IMR-90 (cell line): ENCODE measurements around the gene PRLH. TPM values are rescaled to one million over a fixed set of nuclear protein-coding genes. Genes with fewer than 3 reads are reported as not detected.

ENCODE experiments used
- ATAC-seq: fragments of 200-7000 bp; cut with Tn5 transposase; 2 replicates; pipeline ENCODE4 v1.9.1; 2020; ENCODE audit warnings: low read depth, mild to moderate bottlenecking, moderate library complexity
- BruUV-seq: library from RNA; stranded (reverse); fragments of 400-500 nt; replicated peaks from 2 replicates; lab custom pipeline; 2021; lab: Mats Ljungman, UMichigan
- CTCF ChIA-PET: fragments of 300-600 bp; formaldehyde crosslinking; extraction: SDS; loops from one replicate; lab custom pipeline; 2021; ENCODE audit warnings: antibody characterized with exemption; lab: Yijun Ruan, JAX
- POLR2A ChIA-PET: fragments of 300-600 bp; sonication (Branson Sonifier 250); formaldehyde crosslinking; loops from one replicate; lab custom pipeline; 2022; ENCODE audit warnings: antibody characterized with exemption; ENCODE audit not compliant: unreplicated experiment; lab: Charles Lee
- DNase-seq: peaks from one replicate; pipeline ENCODE4 v3.0.0; 2013
- H2AFZ ChIP-seq: replicated peaks from 2 replicates; pipeline ENCODE3; 2013; ENCODE audit warnings: low read length, mild to moderate bottlenecking; ENCODE audit not compliant: poor library complexity
- H2AK5ac ChIP-seq: 2 replicates; pipeline ENCODE4 v1.6.1; 2013; ENCODE audit warnings: low read depth, low read length, inconsistent platforms
- H2AK9ac ChIP-seq: replicated peaks from 2 replicates; pipeline ENCODE3; 2013; ENCODE audit warnings: mild to moderate bottlenecking, low read depth, low read length, moderate library complexity; ENCODE audit not compliant: poor library complexity
- H2BK120ac ChIP-seq: 2 replicates; pipeline ENCODE4 v1.6.1; 2013; ENCODE audit warnings: low read depth, low read length, inconsistent platforms
- H2BK15ac ChIP-seq: 3 replicates; pipeline ENCODE4 v1.6.1; 2013; ENCODE audit warnings: low read depth, low read length, inconsistent platforms
- H2BK20ac ChIP-seq: 2 replicates; pipeline ENCODE4 v1.6.1; 2013; ENCODE audit warnings: low read depth, mild to moderate bottlenecking, inconsistent platforms, low read length, moderate library complexity
- H2BK5ac ChIP-seq: 2 replicates; pipeline ENCODE4 v1.6.1; 2013; ENCODE audit warnings: mild to moderate bottlenecking, low read depth, low read length, inconsistent platforms; ENCODE audit not compliant: poor library complexity, severe bottlenecking
- H3K14ac ChIP-seq: replicated peaks from 2 replicates; pipeline ENCODE4 v1.6.1; 2013; ENCODE audit warnings: low read depth, low read length, inconsistent platforms
- H3K18ac ChIP-seq: 2 replicates; pipeline ENCODE4 v1.6.1; 2013; ENCODE audit warnings: low read depth, low read length, control low read depth
- H3K23ac ChIP-seq: 2 replicates; pipeline ENCODE4 v1.6.1; 2013; ENCODE audit warnings: low read depth, low read length, inconsistent platforms
- H3K27ac ChIP-seq: 2 replicates; pipeline ENCODE4 v1.5.1; 2013; ENCODE audit warnings: mild to moderate bottlenecking, control low read depth, low read length; ENCODE audit not compliant: insufficient read depth
- H3K27me3 ChIP-seq: 2 replicates; pipeline ENCODE4 v1.6.1; 2013; ENCODE audit warnings: low read length; ENCODE audit not compliant: control insufficient read depth, insufficient read depth
- H3K36me3 ChIP-seq: 2 replicates; pipeline ENCODE4 v1.6.1; 2013; ENCODE audit warnings: low read length, mixed read lengths; ENCODE audit not compliant: control insufficient read depth, insufficient read depth
- H3K4ac ChIP-seq: 2 replicates; pipeline ENCODE4 v1.6.1; 2013; ENCODE audit warnings: low read depth, low read length, inconsistent platforms
- H3K4me1 ChIP-seq: 2 replicates; pipeline ENCODE4 v1.6.1; 2013; ENCODE audit warnings: low read length, mixed read lengths; ENCODE audit not compliant: control insufficient read depth, insufficient read depth
- H3K4me2 ChIP-seq: 2 replicates; pipeline ENCODE4 v1.6.1; 2013; ENCODE audit warnings: low read depth, mild to moderate bottlenecking, control low read depth, low read length, moderate library complexity
- H3K4me3 ChIP-seq: 2 replicates; pipeline ENCODE4 v1.5.1; 2013; ENCODE audit warnings: low read depth, mild to moderate bottlenecking, control low read depth, low read length, moderate library complexity; ENCODE audit not compliant: insufficient read depth
- H3K56ac ChIP-seq: 2 replicates; pipeline ENCODE4 v1.6.1; 2013; ENCODE audit warnings: low read length, inconsistent platforms; ENCODE audit not compliant: insufficient read depth; ENCODE audit errors: extremely low read depth
- H3K79me1 ChIP-seq, 2 experiments: 2 replicates each; pipeline ENCODE4 v1.6.1; 2013; ENCODE audit warnings: low read length in 2 of 2, inconsistent platforms in 1 of 2, low read depth in 1 of 2
- H3K9ac ChIP-seq: 2 replicates; pipeline ENCODE4 v1.6.1; 2013; ENCODE audit warnings: low read depth, low read length, control low read depth
- H3K9me1 ChIP-seq: 2 replicates; pipeline ENCODE4 v1.6.1; 2013; ENCODE audit warnings: low read length, inconsistent platforms; ENCODE audit not compliant: insufficient read depth
- H3K9me3 ChIP-seq: 2 replicates; pipeline ENCODE4 v1.6.1; 2013; ENCODE audit warnings: low read length; ENCODE audit not compliant: control insufficient read depth, insufficient read depth
- H4K20me1 ChIP-seq: 2 replicates; pipeline ENCODE4 v1.6.1; 2013; ENCODE audit warnings: low read length, inconsistent platforms; ENCODE audit not compliant: insufficient read depth
- H4K5ac ChIP-seq: 2 replicates; pipeline ENCODE4 v1.6.1; 2013; ENCODE audit warnings: mild to moderate bottlenecking, low read depth, low read length, control low read depth
- H4K8ac ChIP-seq, 2 experiments: 2 replicates each; pipeline ENCODE4 v1.6.1; 2013; ENCODE audit warnings: low read depth in 2 of 2, low read length in 2 of 2, control low read depth in 1 of 2, inconsistent platforms in 1 of 2
- H4K91ac ChIP-seq: 2 replicates; pipeline ENCODE4 v1.6.1; 2013; ENCODE audit warnings: low read depth, low read length, inconsistent platforms; ENCODE audit not compliant: insufficient read depth
- CEBPB ChIP-seq: IDR thresholded peaks from 2 replicates; pipeline ENCODE4 v1.6.1; 2012; ENCODE audit warnings: low read depth, low read length, improper control_type of control experiment
- WGBS, 2 experiments: methylation state at CpG; one replicate each; pipeline versions ENCODE4 v1.1.5 to v1.1.7; 2013; ENCODE audit warnings: missing lambda C conversion rate in 2 of 2; ENCODE audit not compliant: insufficient read length in 1 of 2; ENCODE audit errors: extremely low coverage in 2 of 2; 5-methylcytosine and 5-hydroxymethylcytosine counted together
- dilution Hi-C: fragments of 300-500 bp; cut with HindIII; formaldehyde crosslinking; loops from one replicate; pipeline ENCODE4 v1.14.3; 2018; ENCODE audit warnings: low sequenced_read_pairs; ENCODE audit not compliant: unreplicated experiment
- in situ Hi-C: fragments of 300-500 bp; cut with MboI; formaldehyde crosslinking; loops from 3 replicates; pipeline ENCODE4 v1.14.3; 2019; ENCODE audit warnings: low sequenced_read_pairs, inconsistent platforms, mixed read lengths
- intact Hi-C: fragments of 100-400 bp; cut with micrococcal nuclease; formaldehyde crosslinking; loops from 2 replicates; pipeline ENCODE4 v1.10.0; 2022
- microRNA-seq, 2 experiments: library from miRNA; stranded (forward) in 1 of 2; unstranded in 1 of 2; fragments of 10-50 nt in 1 of 2; fragments of <30 nt in 1 of 2; gene quantifications in 1 of 2; microRNA quantifications in 1 of 2; one replicate each; pipeline versions ENCODE3 to v1.1.0; 2013 to 2020; ENCODE audit not compliant: insufficient read depth in 1 of 2, insufficient read length in 1 of 2, unreplicated experiment in 1 of 2
- polyA plus RNA-seq, 3 experiments: library from polyadenylated mRNA; depleted of rRNA; stranded (reverse); fragments of >200 nt; gene quantifications; 2 replicates each; pipeline ENCODE4 v1.2.3, GENCODE V29; 2012; ENCODE audit warnings: low replicate concordance in 1 of 3
- small RNA-seq, 5 experiments: library from RNA; depleted of rRNA; stranded (forward); fragments of <200 nt; gene quantifications; one replicate each; pipeline ENCODE3, GENCODE V24; 2012
- total RNA-seq: library from RNA; depleted of rRNA; stranded (reverse); fragments of >200 nt; gene quantifications from 2 replicates; pipeline ENCODE4 v1.2.3, GENCODE V29; 2012; rRNA removed
- TF ChIP-seq, protein P1 (sequence below): fragments of 150-350 bp; IDR thresholded peaks from 2 replicates; pipeline ENCODE4 v1.6.1; 2017; ENCODE audit warnings: mild to moderate bottlenecking, antibody characterized with exemption, low read length, low read depth

The PRLH gene
- total and polyA plus RNA-seq, 2 of the 4 experiments (the other 2 are of a cell fraction): not detected

DNA sequence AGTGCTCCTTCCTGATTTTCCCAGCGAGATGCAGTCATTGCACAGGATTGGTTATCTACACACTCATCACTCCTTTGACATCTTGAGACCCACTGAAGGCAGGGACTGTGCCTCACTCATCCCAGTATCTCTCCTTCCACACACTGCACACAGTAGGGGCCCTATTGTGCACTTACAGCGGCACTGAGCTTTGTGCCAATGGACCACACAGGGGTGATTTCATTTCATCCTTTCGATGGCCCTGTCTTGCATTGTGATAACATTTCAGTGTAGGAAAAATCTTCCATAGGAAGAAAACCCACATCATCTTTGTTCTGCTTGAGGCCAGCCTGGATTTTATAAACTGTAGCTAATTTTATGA is 50.0 kb downstream of the PRLH start:
- Histone ChIP-seq H2BK5ac (peak overlapping the region; percentile 96), H2BK20ac (peak overlapping the region; percentile 82), H3K27ac (peak overlapping the region; percentile 98), H3K56ac (peak overlapping the region; percentile 57; the same call in 1 of the 2 replicates), H2BK120ac (peak overlapping the region; percentile 91), H3K4me1 (peaks cover 30% of the 10 kb centered on the region), H4K91ac (peak overlapping the region; percentile 87), H3K4me2 (peak overlapping the region; percentile 73), H3K36me3 (no peaks in the 10 kb centered on the region), H3K4me3 (no peak overlapping the region), H3K18ac (peak overlapping the region; percentile 96), H4K8ac (peak overlapping the region; percentile 66 to 94), H3K9me3 (no peaks in the 10 kb centered on the region), H3K9me1 (peaks cover 34% of the 10 kb centered on the region), H2AK9ac (peak overlapping the region; percentile 63), H3K14ac (peak overlapping the region; percentile 74), H3K27me3 (no peaks in the 10 kb centered on the region), H4K20me1 (no peaks in the 10 kb centered on the region), H2BK15ac (peak overlapping the region; percentile 79; the same call in 2 of the 3 replicates), H2AK5ac (peak overlapping the region; percentile 93), H3K79me1 (peaks cover 0 to 14% of the 10 kb centered on the region in 2 experiments; a peak in 2 of 4 replicates), H3K4ac (peak overlapping the region; percentile 92), H3K9ac (peak overlapping the region; percentile 55), H3K23ac (peak overlapping the region; percentile 66), H2AFZ (peak overlapping the region; percentile 66), H4K5ac (peak overlapping the region; percentile 92)
- POLR2A ChIA-PET: no interaction called here
- ATAC-seq: peak; percentile 7; the same call in 1 of the 2 replicates
- dilution Hi-C loops (no loop called here), intact Hi-C loops (no loop called here), in situ Hi-C loops (no loop called here)
- CTCF ChIA-PET: interaction anchor here (1.4 kb wide), 1 partner anchor 14 kb away, joined by 7 read pairs; no protein-coding TSS in a partner anchor
- DNase-seq: no peak
- TF ChIP-seq, protein P1, sequence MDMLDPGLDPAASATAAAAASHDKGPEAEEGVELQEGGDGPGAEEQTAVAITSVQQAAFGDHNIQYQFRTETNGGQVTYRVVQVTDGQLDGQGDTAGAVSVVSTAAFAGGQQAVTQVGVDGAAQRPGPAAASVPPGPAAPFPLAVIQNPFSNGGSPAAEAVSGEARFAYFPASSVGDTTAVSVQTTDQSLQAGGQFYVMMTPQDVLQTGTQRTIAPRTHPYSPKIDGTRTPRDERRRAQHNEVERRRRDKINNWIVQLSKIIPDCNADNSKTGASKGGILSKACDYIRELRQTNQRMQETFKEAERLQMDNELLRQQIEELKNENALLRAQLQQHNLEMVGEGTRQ: no peak
- no peak for TF ChIP-seq CEBPB
- no TSS peak for BruUV-seq
- no CpG with 5 or more reads among the region's 3 CpGs for WGBS, 2 experiments

Small RNA genes lying within 50 kb of the gene (microRNA-seq; reads per million reads assigned to microRNA genes)
- gene RNU6-1140P (ENCODE audit: insufficient read depth, insufficient read length): not detected

Small RNA genes lying within 50 kb of the gene (small RNA-seq; reads per million reads assigned to genes)
- 0.18 to 27.7 (median 1.8) reads per million in 5 experiments for gene RNU6-1140P

Other genes with a start within 250 kb of the PRLH start
- gene COL6A3, start 152.4 kb upstream of the PRLH start, total RNA-seq: 1,501 and 1,855 TPM in 2 replicates
- 798 and 964 TPM in 2 replicates for gene COL6A3, start 152.4 kb upstream of the PRLH start, polyA plus RNA-seq (2012; rRNA removed)
- 13.8 and 13.9 TPM in 2 replicates for gene MLPH, start 79.3 kb upstream of the PRLH start, total RNA-seq
- 21.6 and 23.7 TPM in 2 replicates for gene MLPH, start 79.3 kb upstream of the PRLH start, polyA plus RNA-seq (2012; rRNA removed)
- gene RAB17, start 24.2 kb downstream of the PRLH start, total RNA-seq: not detected in 2 replicates
- gene RAB17, start 24.2 kb downstream of the PRLH start, polyA plus RNA-seq (2012; rRNA removed): 0.17 and 0.41 TPM in 2 replicates
- 52.2 and 63.0 TPM in 2 replicates for gene LRRFIP1, start 61.0 kb downstream of the PRLH start, total RNA-seq
- gene LRRFIP1, start 61.0 kb downstream of the PRLH start, polyA plus RNA-seq (2012; rRNA removed): 47.4 and 54.4 TPM in 2 replicates
- 0.18 and 0.28 TPM in 2 replicates for gene RBM44, start 232.2 kb downstream of the PRLH start, total RNA-seq
- 0.14 TPM in 2 replicates for gene RBM44, start 232.2 kb downstream of the PRLH start, polyA plus RNA-seq (2012; rRNA removed)